Stomach smooth muscle (tissue), 2 donors: ENCODE results near the gene PTPRN.
A peak's percentile ranks its signal among the peaks of the same experiment; 100 is the strongest.

ENCODE experiments used
- H3K27ac ChIP-seq: one replicate; pipeline ENCODE4 v1.7.0; 2013; ENCODE audit warnings: mild to moderate bottlenecking, low read length, inconsistent platforms
- H3K27me3 ChIP-seq, 2 donors: one replicate each; pipeline ENCODE4 v1.7.0; 2013; ENCODE audit warnings: low read length in 2 of 2; ENCODE audit not compliant: insufficient read depth in 2 of 2, control insufficient read depth in 1 of 2
- H3K36me3 ChIP-seq, 2 donors: one replicate each; pipeline ENCODE4 v1.7.0; 2013; ENCODE audit warnings: low read length in 2 of 2; ENCODE audit not compliant: control insufficient read depth in 2 of 2, insufficient read depth in 2 of 2
- H3K4me1 ChIP-seq: one replicate; pipeline ENCODE4 v1.7.0; 2013; ENCODE audit warnings: low read length; ENCODE audit not compliant: control insufficient read depth, insufficient read depth
- H3K4me3 ChIP-seq, 2 donors: one replicate each; pipeline ENCODE4 v1.7.0; 2013; ENCODE audit warnings: low read length in 2 of 2
- H3K9ac ChIP-seq, 2 donors: one replicate each; pipeline ENCODE4 v1.7.0; 2013; ENCODE audit warnings: low read length in 2 of 2, mild to moderate bottlenecking in 1 of 2
- H3K9me3 ChIP-seq, 2 donors: one replicate each; pipeline ENCODE4 v1.7.0; 2013; ENCODE audit warnings: low read length in 2 of 2; ENCODE audit not compliant: control insufficient read depth in 2 of 2
- donor health status: healthy.
- donor health status: Pancreatic carcinoma.

The PTPRN gene

DNA sequence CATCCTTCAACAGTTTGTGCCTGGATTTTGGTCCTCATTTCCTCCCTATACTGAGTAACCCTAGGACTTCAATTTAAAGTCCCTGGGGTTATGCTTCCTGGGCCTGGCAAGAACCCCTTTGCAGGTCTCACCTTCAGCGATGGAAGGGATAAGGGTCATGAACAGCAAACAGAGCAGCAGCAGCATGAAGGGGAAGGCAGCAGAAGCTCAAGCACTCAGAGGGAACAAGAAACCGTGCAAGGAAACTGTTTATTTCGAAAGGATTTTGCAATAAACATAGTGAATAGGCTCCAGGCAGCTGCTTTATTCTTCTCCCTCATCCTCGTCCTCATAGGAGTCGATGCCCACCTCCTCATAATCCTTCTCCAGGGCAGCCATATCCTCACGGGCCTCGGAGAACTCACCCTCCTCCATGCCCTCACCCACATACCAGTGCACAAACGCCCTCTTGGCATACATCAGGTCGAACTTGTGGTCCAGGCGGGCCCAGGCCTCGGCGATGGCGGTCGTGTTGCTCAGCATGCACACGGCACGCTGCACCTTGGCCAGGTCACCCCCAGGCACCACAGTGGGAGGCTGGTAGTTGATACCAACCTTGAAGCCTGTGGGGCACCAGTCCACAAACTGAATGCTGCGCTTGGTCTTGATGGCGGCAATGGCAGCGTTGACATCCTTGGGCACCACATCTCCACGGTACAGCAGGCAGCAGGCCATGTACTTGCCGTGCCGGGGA is 59.0 kb downstream of the PTPRN start:
- H3K4me3 ChIP-seq: peak overlapping the region; percentile 28 to 54

GRCh38 chr2:219249203-219249980 is 59.8 kb downstream of the PTPRN start:
- Histone ChIP-seq H3K9ac (peak overlapping the region; percentile 7 to 64), H3K4me3 (peak overlapping the region; percentile 28 to 54), H3K4me1 (peaks cover 73% of the 10 kb centered on the region), H3K9me3 (no peaks in the 10 kb centered on the region), H3K36me3 (peaks cover 16 to 22% of the 10 kb centered on the region in 2 donors), H3K27ac (peak overlapping the region; percentile 90), H3K27me3 (no peaks in the 10 kb centered on the region)

More for the DNA sequence above, 59.0 kb downstream of the PTPRN start:
- no peaks in the 10 kb centered on the region for H3K27me3 ChIP-seq
- H3K9me3 ChIP-seq: no peaks in the 10 kb centered on the region
- peak overlapping the region; percentile 7 to 64 for H3K9ac ChIP-seq
- H3K4me1 ChIP-seq: peaks cover 71% of the 10 kb centered on the region
- H3K36me3 ChIP-seq: peaks cover 16 to 22% of the 10 kb centered on the region in 2 donors
- H3K27ac ChIP-seq: peak overlapping the region; percentile 90

DNA sequence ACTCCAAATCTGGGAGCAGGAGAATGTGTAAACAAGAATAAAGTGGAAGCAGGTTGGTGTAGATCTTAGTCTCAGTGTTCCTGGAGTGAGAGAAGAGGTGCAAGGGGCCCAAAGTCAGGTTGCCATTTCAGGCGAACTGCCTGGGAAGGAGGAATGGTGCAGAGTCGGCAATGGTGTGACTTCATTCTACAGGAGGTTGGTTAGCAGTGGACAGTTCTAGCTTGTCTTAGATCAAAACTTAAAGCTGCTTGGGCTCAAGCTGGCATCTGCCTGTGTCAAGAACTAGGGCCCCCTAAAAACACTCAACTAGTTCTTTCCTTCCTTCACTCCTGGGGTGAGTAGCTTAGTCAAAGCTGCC is 60.4 kb downstream of the PTPRN start:
- peaks cover 67% of the 10 kb centered on the region for H3K4me1 ChIP-seq
- H3K4me3 ChIP-seq: peak overlapping the region in 1 of 2 donors; percentile 54
- H3K9me3 ChIP-seq: no peaks in the 10 kb centered on the region
- peak overlapping the region; percentile 7 to 64 for H3K9ac ChIP-seq
- H3K36me3 ChIP-seq: peaks cover 16 to 22% of the 10 kb centered on the region in 2 donors
- H3K27ac ChIP-seq: peak overlapping the region; percentile 90
- no peaks in the 10 kb centered on the region for H3K27me3 ChIP-seq

GRCh38 chr2:219247678-219248642 is 61.2 kb downstream of the PTPRN start:
- H3K36me3 ChIP-seq: peaks cover 16 to 22% of the 10 kb centered on the region in 2 donors
- no peak overlapping the region for H3K9ac ChIP-seq
- peaks cover 61% of the 10 kb centered on the region for H3K4me1 ChIP-seq
- H3K27me3 ChIP-seq: no peaks in the 10 kb centered on the region
- no peak overlapping the region for H3K4me3 ChIP-seq
- H3K9me3 ChIP-seq: no peaks in the 10 kb centered on the region
- H3K27ac ChIP-seq: peak overlapping the region; percentile 41

- peaks cover 50% of the 10 kb centered on the region for H3K4me1 ChIP-seq
- H3K9me3 ChIP-seq: no peaks in the 10 kb centered on the region
- H3K27ac ChIP-seq: no peak overlapping the region
- no peaks in the 10 kb centered on the region for H3K27me3 ChIP-seq
- peaks cover 15 to 21% of the 10 kb centered on the region in 2 donors for H3K36me3 ChIP-seq
- peak overlapping the region in 1 of 2 donors; percentile 98 for H3K9ac ChIP-seq
- no peak overlapping the region for H3K4me3 ChIP-seq
These were observed 62.6 kb downstream of the PTPRN start for GRCh38 chr2:219246559-219246958.

DNA sequence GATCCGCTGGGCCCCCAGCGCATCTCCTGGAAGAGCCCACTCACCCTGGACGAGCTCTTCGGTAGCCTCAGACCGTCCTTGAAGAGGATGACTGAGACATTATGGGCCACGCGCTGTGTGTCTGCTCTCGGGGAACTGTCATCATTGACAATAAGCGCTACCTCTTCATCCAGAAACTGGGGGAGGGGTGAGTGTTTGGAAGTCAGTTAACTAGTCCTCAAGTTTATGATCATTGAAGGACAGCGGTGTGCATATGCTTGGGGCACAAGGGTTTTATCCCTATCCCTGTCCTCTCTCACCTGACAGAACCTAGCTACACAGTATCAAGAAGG is 63.3 kb downstream of the PTPRN start:
- H3K9ac ChIP-seq: peak overlapping the region; percentile 98
- peaks cover 12 to 16% of the 10 kb centered on the region in 2 donors for H3K36me3 ChIP-seq
- peaks cover 46% of the 10 kb centered on the region for H3K4me1 ChIP-seq

GRCh38 chr2:219245148-219245898 is 63.9 kb downstream of the PTPRN start, which contains the start of the genes GLB1L and STK16:
Gene GLB1L (minus strand): TSS chr2:219245444. CDS start chr2:219243573, 1,871 bp downstream.
Gene STK16 (plus strand): TSS chr2:219245479. CDS start chr2:219246000, 521 bp downstream.
- no peaks in the 10 kb centered on the region for H3K27me3 ChIP-seq
- peak within 1 kb of the TSS; percentile 98 for H3K9ac ChIP-seq

More for the DNA sequence above, 63.3 kb downstream of the PTPRN start:
- H3K9me3 ChIP-seq: no peaks in the 10 kb centered on the region
- H3K27ac ChIP-seq: peak overlapping the region; percentile 97
- peak overlapping the region; percentile 91 to 94 for H3K4me3 ChIP-seq
- no peaks in the 10 kb centered on the region for H3K27me3 ChIP-seq

DNA sequence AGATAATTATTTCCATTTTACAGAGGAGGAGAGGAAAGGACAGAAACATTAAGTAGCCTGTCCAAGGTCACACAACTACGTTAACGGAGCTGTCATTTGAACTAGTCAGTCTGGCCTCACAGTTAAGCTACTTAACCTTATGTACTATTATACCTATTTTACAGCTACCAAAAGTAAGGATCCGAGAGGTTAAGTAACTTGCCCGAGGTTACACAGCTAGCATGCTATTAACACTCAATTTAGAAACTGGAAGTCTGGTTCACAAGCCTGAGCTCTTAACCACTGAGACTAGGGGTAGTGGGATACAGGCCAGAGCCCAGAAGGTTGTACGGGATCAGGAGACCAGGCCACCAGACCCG is 64.4 kb downstream of the PTPRN start:
- Histone ChIP-seq H3K9ac (peak overlapping the region; percentile 98), H3K27me3 (no peaks in the 10 kb centered on the region), H3K4me1 (peaks cover 35% of the 10 kb centered on the region), H3K36me3 (peaks cover 10 to 14% of the 10 kb centered on the region in 2 donors), H3K4me3 (peak overlapping the region; percentile 91 to 94), H3K27ac (peak overlapping the region; percentile 97), H3K9me3 (no peaks in the 10 kb centered on the region)

More at GRCh38 chr2:219245148-219245898, 63.9 kb downstream of the PTPRN start, which contains the start of the genes GLB1L and STK16:
- Histone ChIP-seq H3K27ac (peak within 1 kb of the TSS; percentile 97), H3K36me3 (peaks cover 12 to 16% of the 10 kb centered on the region in 2 donors), H3K4me3 (peak within 1 kb of the TSS; percentile 91 to 94), H3K4me1 (peaks cover 41% of the 10 kb centered on the region), H3K9me3 (no peaks in the 10 kb centered on the region)

DNA sequence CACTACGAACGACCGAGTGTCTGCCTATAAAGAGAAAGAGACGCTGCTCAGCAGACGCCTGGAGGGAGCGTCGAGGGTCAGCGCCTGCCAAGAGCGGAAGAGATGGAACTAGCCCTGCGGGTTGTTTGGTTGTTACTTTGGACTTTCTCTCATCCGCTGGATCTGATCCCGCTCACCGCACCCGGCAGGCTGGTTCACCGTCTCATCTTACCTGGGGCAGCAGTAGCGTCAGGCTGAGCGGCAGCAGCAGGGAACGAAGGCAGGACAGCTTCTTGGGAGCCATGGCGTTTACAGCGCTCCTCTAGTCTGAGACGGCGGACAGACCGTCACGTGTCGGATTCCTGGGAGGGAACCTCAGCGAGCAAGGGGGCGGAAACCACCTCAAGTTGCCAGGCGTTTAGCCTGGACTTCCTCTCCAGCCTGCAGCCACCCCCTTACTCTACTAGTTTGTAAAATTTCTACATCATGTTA is 65.9 kb downstream of the PTPRN start:
- H3K9me3 ChIP-seq: no peaks in the 10 kb centered on the region
- no peak overlapping the region for H3K27ac ChIP-seq
- peaks cover 24% of the 10 kb centered on the region for H3K4me1 ChIP-seq
- H3K36me3 ChIP-seq: peaks cover 10 to 14% of the 10 kb centered on the region in 2 donors
- H3K4me3 ChIP-seq: peak overlapping the region; percentile 21 to 29
- H3K9ac ChIP-seq: no peak overlapping the region
- H3K27me3 ChIP-seq: no peaks in the 10 kb centered on the region
